OCI-LY1 (cell line): ENCODE results near the gene ZNF100.

Experiments
- H2AFZ ChIP-seq: fragments of 200-600 bp; sonication (generic), shearing (Covaris generic); 2 replicates; pipeline ENCODE4 v1.6.0; 2014; ENCODE audit warnings: antibody characterized with exemption, mild to moderate bottlenecking, low read length
- H3F3A ChIP-seq: fragments of 200-600 bp; sonication (generic), shearing (Covaris generic); 2 replicates; pipeline ENCODE4 v1.6.0; 2014; ENCODE audit warnings: mild to moderate bottlenecking, antibody characterized with exemption, low read length, moderate library complexity; ENCODE audit not compliant: insufficient read depth
- H3K27ac ChIP-seq: fragments of 200-600 bp; sonication (generic); 2 replicates; pipeline ENCODE4 v1.5.1; 2014; ENCODE audit warnings: low read length, mixed run types, mild to moderate bottlenecking, low read depth; ENCODE audit not compliant: poor library complexity, severe bottlenecking
- H3K27me3 ChIP-seq: fragments of 200-600 bp; sonication (generic); 2 replicates; pipeline ENCODE4 v1.6.0; 2014; ENCODE audit warnings: antibody characterized with exemption, mild to moderate bottlenecking, low read length, moderate library complexity; ENCODE audit not compliant: insufficient read depth
- H3K36me3 ChIP-seq: fragments of 200-600 bp; sonication (generic); 2 replicates; pipeline ENCODE4 v1.6.1; 2014; ENCODE audit warnings: mild to moderate bottlenecking, antibody characterized with exemption, low read length, moderate library complexity, mixed read lengths; ENCODE audit not compliant: insufficient read depth
- H3K4me1 ChIP-seq: fragments of 200-600 bp; sonication (generic); 2 replicates; pipeline ENCODE4 v1.5.1; 2014; ENCODE audit warnings: mild to moderate bottlenecking, low read length, moderate library complexity; ENCODE audit not compliant: insufficient read depth, severe bottlenecking
- H3K4me2 ChIP-seq: fragments of 200-600 bp; sonication (generic), shearing (Covaris generic); 2 replicates; pipeline ENCODE4 v1.6.1; 2014; ENCODE audit warnings: low read length
- H3K4me3 ChIP-seq: fragments of 200-600 bp; sonication (generic); 2 replicates; pipeline ENCODE4 v1.5.1; 2014; ENCODE audit warnings: low read length, low read depth, mild to moderate bottlenecking, mixed read lengths; ENCODE audit not compliant: poor library complexity, severe bottlenecking
- H3K79me2 ChIP-seq: fragments of 200-600 bp; shearing (Covaris generic); 2 replicates; pipeline ENCODE4 v1.6.1; 2016; ENCODE audit warnings: mixed run types, low read length, mixed read lengths; ENCODE audit not compliant: insufficient read depth
- H3K9ac ChIP-seq: fragments of 200-600 bp; sonication (generic), shearing (Covaris generic); 2 replicates; pipeline ENCODE4 v1.6.1; 2014; ENCODE audit warnings: mild to moderate bottlenecking, low read length, mixed read lengths
- H3K9me2 ChIP-seq: fragments of 200-600 bp; sonication (generic), shearing (Covaris generic); 2 replicates; pipeline ENCODE4 v1.6.1; 2014; ENCODE audit warnings: low read depth, mild to moderate bottlenecking, low read length, mixed read lengths
- H3K9me3 ChIP-seq: fragments of 200-600 bp; shearing (Covaris generic); 2 replicates; pipeline ENCODE4 v1.6.1; 2014; ENCODE audit warnings: low read length, mixed read lengths
- H4K20me1 ChIP-seq: fragments of 200-600 bp; sonication (generic), shearing (Covaris generic); 2 replicates; pipeline ENCODE4 v1.6.0; 2016; ENCODE audit warnings: mild to moderate bottlenecking, low read length; ENCODE audit not compliant: insufficient read depth
- EZH2 ChIP-seq: fragments of 200-600 bp; sonication (generic), shearing (Covaris generic); IDR thresholded peaks from 2 replicates; pipeline ENCODE4 v1.8.0; 2017; ENCODE audit warnings: borderline replicate concordance, mixed run types, mild to moderate bottlenecking, antibody characterized with exemption, low read length, moderate library complexity, mixed read lengths
- TF ChIP-seq, protein P1 (sequence below): fragments of 200-600 bp; sonication (generic), shearing (Covaris generic); IDR thresholded peaks from 2 replicates; pipeline ENCODE4 v1.5.1; 2017; ENCODE audit warnings: mild to moderate bottlenecking, antibody characterized with exemption, low read length, moderate library complexity, mixed read lengths

ZNF100 gene

GRCh38 chr19:21704320-21704719 lies 63.1 kb downstream of the ZNF100 start:
- Histone ChIP-seq H3K4me3 (no peak overlapping the region), H4K20me1 (no peaks in the 10 kb centered on the region), H3K9me2 (no peaks in the 10 kb centered on the region), H3K9me3 (no peaks in the 10 kb centered on the region), H3K4me2 (no peak overlapping the region), H3K27ac (no peak overlapping the region), H3K4me1 (no peaks in the 10 kb centered on the region), H3K27me3 (no peaks in the 10 kb centered on the region), H3F3A (no peaks in the 10 kb centered on the region), H3K79me2 (no peaks in the 10 kb centered on the region), H2AFZ (no peak overlapping the region), H3K9ac (no peak overlapping the region), H3K36me3 (no peaks in the 10 kb centered on the region)
- TF ChIP-seq EZH2, result no peak

GRCh38 chr19:21699197-21699596 lies 68.2 kb downstream of the ZNF100 start:
- H3F3A ChIP-seq, result no peaks in the 10 kb centered on the region
- TF ChIP-seq, protein P1, sequence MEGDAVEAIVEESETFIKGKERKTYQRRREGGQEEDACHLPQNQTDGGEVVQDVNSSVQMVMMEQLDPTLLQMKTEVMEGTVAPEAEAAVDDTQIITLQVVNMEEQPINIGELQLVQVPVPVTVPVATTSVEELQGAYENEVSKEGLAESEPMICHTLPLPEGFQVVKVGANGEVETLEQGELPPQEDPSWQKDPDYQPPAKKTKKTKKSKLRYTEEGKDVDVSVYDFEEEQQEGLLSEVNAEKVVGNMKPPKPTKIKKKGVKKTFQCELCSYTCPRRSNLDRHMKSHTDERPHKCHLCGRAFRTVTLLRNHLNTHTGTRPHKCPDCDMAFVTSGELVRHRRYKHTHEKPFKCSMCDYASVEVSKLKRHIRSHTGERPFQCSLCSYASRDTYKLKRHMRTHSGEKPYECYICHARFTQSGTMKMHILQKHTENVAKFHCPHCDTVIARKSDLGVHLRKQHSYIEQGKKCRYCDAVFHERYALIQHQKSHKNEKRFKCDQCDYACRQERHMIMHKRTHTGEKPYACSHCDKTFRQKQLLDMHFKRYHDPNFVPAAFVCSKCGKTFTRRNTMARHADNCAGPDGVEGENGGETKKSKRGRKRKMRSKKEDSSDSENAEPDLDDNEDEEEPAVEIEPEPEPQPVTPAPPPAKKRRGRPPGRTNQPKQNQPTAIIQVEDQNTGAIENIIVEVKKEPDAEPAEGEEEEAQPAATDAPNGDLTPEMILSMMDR, result no peak
- TF ChIP-seq EZH2, result no peak
- H3K9me3 ChIP-seq, result no peaks in the 10 kb centered on the region
- no peak overlapping the region for H2AFZ ChIP-seq
- H3K27me3 ChIP-seq, result no peaks in the 10 kb centered on the region
- H3K9ac ChIP-seq, result no peak overlapping the region
- H3K4me2 ChIP-seq, result no peak overlapping the region
- no peak overlapping the region for H3K4me3 ChIP-seq
- H4K20me1 ChIP-seq, result no peaks in the 10 kb centered on the region
- H3K9me2 ChIP-seq, result no peaks in the 10 kb centered on the region
- H3K36me3 ChIP-seq, result no peaks in the 10 kb centered on the region
- H3K27ac ChIP-seq, result no peak overlapping the region
- no peaks in the 10 kb centered on the region for H3K79me2 ChIP-seq
- no peaks in the 10 kb centered on the region for H3K4me1 ChIP-seq

- H3K9ac ChIP-seq, result no peak overlapping the region
- no peaks in the 10 kb centered on the region for H3K9me2 ChIP-seq
- no peaks in the 10 kb centered on the region for H3K9me3 ChIP-seq
- no peaks in the 10 kb centered on the region for H3K4me1 ChIP-seq
- H4K20me1 ChIP-seq, result no peaks in the 10 kb centered on the region
- H3K36me3 ChIP-seq, result no peaks in the 10 kb centered on the region
- no peak overlapping the region for H2AFZ ChIP-seq
- no peaks in the 10 kb centered on the region for H3K27me3 ChIP-seq
- TF ChIP-seq, protein P1, result peak; percentile 65
- TF ChIP-seq EZH2, result no peak
- no peak overlapping the region for H3K27ac ChIP-seq
- no peak overlapping the region for H3K4me3 ChIP-seq
- H3K4me2 ChIP-seq, result no peak overlapping the region
- H3K79me2 ChIP-seq, result no peaks in the 10 kb centered on the region
- H3F3A ChIP-seq, result no peaks in the 10 kb centered on the region
Observed at GRCh38 chr19:21698215-21698614, 69.2 kb downstream of the ZNF100 start.

- no peak overlapping the region for H3K9ac ChIP-seq
- TF ChIP-seq EZH2, result no peak
- TF ChIP-seq, protein P1, result no peak
Observed at GRCh38 chr19:21697698-21698097, 69.7 kb downstream of the ZNF100 start.

More at GRCh38 chr19:21697698-21698097, 69.7 kb downstream of the ZNF100 start:
- no peaks in the 10 kb centered on the region for H3F3A ChIP-seq
- H3K4me1 ChIP-seq, result no peaks in the 10 kb centered on the region
- no peaks in the 10 kb centered on the region for H3K9me3 ChIP-seq
- no peak overlapping the region for H3K27ac ChIP-seq
- no peaks in the 10 kb centered on the region for H3K36me3 ChIP-seq
- H3K79me2 ChIP-seq, result no peaks in the 10 kb centered on the region
- H3K4me2 ChIP-seq, result no peak overlapping the region
- no peak overlapping the region for H2AFZ ChIP-seq
- H3K27me3 ChIP-seq, result no peaks in the 10 kb centered on the region
- no peak overlapping the region for H3K4me3 ChIP-seq
- H3K9me2 ChIP-seq, result no peaks in the 10 kb centered on the region
- H4K20me1 ChIP-seq, result no peaks in the 10 kb centered on the region
